Glutamatergic neuron (in vitro differentiated cells): Measurements from ENCODE around the gene MID2. TPM values are rescaled to one million over a fixed set of nuclear protein-coding genes. Genes with fewer than 3 reads are reported as not detected.
"Not testable (repeated sequence)": the region's sequence is repeated elsewhere in the genome, so short reads cannot be mapped to it uniquely, and the experiment has no call there.

ENCODE experiments used
- DNase-seq: peaks from one replicate; pipeline ENCODE4 v3.0.0; 2022
- H3K27ac Mint-ChIP-seq: one replicate; pipeline ENCODE4 v1.8.0; 2020; ENCODE audit warnings: mild to moderate bottlenecking, mixed read lengths, inconsistent platforms; ENCODE audit not compliant: unreplicated experiment
- H3K27me3 Mint-ChIP-seq: one replicate; pipeline ENCODE4 v1.8.0; 2020; ENCODE audit warnings: mild to moderate bottlenecking, moderate library complexity, mixed read lengths, inconsistent platforms; ENCODE audit not compliant: unreplicated experiment
- H3K36me3 Mint-ChIP-seq: one replicate; pipeline ENCODE4 v1.8.0; 2020; ENCODE audit warnings: mild to moderate bottlenecking, mixed read lengths, inconsistent platforms; ENCODE audit not compliant: unreplicated experiment
- H3K4me1 Mint-ChIP-seq: one replicate; pipeline ENCODE4 v1.8.0; 2020; ENCODE audit warnings: mild to moderate bottlenecking, low read depth, mixed read lengths, inconsistent platforms; ENCODE audit not compliant: unreplicated experiment
- H3K4me3 Mint-ChIP-seq: one replicate; pipeline ENCODE4 v1.8.0; 2020; ENCODE audit warnings: mild to moderate bottlenecking, mixed read lengths, inconsistent platforms; ENCODE audit not compliant: unreplicated experiment
- H3K9me3 Mint-ChIP-seq: one replicate; pipeline ENCODE4 v1.8.0; 2020; ENCODE audit warnings: mild to moderate bottlenecking, moderate library complexity, mixed read lengths, inconsistent platforms; ENCODE audit not compliant: unreplicated experiment
- total RNA-seq: library from RNA; stranded (reverse); fragmentation: NEBNext Ultra II Directional; extraction: Animal tissue kit (Norgen Biotek cat#: 25700); gene quantifications from one replicate; pipeline ENCODE4 v1.2.1, GENCODE V29; 2021; ENCODE audit not compliant: unreplicated experiment
- TF ChIP-seq, protein P1 (sequence below): fragments of 200-600 bp; sonication (generic); IDR thresholded peaks from one replicate; pipeline ENCODE4 v1.5.0; 2021; ENCODE audit not compliant: partially characterized antibody, unreplicated experiment

The MID2 gene
- total RNA-seq, 1 donor from 2014 or later, result 5.5 TPM

DNA sequence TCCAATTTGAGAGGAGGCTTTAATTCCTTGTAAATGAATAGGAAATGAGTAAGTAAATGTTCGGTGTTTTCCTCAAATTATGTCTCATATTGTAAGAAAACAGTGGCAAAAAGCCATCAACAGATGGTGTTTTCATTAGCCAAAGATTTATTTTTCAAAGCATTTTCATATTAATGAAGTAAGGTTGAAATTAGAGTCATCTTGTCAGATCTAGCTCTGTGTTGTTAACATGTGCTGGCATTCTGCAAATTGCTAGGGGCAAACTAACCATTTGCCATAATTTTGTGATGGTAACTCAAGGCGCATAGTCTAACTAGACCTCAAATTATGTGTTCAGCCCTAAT is 24.7 kb downstream of the MID2 start:
- H3K4me3 Mint-ChIP-seq, result no peak overlapping the region
- no peaks in the 10 kb centered on the region for H3K9me3 Mint-ChIP-seq
- no peak for DNase-seq
- H3K36me3 Mint-ChIP-seq, result no peaks in the 10 kb centered on the region
- no peaks in the 10 kb centered on the region for H3K4me1 Mint-ChIP-seq
- H3K27me3 Mint-ChIP-seq, result peaks cover 1% of the 10 kb centered on the region
- no peak overlapping the region for H3K27ac Mint-ChIP-seq
- TF ChIP-seq, protein P1, sequence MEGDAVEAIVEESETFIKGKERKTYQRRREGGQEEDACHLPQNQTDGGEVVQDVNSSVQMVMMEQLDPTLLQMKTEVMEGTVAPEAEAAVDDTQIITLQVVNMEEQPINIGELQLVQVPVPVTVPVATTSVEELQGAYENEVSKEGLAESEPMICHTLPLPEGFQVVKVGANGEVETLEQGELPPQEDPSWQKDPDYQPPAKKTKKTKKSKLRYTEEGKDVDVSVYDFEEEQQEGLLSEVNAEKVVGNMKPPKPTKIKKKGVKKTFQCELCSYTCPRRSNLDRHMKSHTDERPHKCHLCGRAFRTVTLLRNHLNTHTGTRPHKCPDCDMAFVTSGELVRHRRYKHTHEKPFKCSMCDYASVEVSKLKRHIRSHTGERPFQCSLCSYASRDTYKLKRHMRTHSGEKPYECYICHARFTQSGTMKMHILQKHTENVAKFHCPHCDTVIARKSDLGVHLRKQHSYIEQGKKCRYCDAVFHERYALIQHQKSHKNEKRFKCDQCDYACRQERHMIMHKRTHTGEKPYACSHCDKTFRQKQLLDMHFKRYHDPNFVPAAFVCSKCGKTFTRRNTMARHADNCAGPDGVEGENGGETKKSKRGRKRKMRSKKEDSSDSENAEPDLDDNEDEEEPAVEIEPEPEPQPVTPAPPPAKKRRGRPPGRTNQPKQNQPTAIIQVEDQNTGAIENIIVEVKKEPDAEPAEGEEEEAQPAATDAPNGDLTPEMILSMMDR, result no peak

DNA sequence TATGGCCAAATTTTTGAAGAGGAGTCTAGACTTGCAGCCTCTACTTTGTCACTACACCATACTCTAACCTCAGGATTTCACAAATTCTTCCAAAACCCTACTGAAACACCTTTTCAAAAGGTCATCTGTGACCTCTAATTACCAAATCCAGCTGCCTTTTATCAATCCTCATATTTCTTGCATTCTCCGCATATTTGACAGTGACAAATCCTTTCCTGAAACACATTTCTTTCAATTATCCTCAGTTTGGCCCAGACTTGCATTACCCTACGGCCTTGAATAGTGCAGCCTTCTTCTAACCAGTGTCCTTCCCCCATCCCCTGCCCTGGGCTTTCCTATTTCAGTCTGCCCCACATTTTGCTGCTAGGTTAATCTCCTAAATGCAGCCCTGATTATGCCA is 25.5 kb downstream of the MID2 start:
- TF ChIP-seq, protein P1, result no peak
- Mint-ChIP-seq H3K4me1 (no peaks in the 10 kb centered on the region), H3K27ac (no peak overlapping the region), H3K4me3 (no peak overlapping the region), H3K27me3 (peaks cover 1% of the 10 kb centered on the region), H3K9me3 (no peaks in the 10 kb centered on the region), H3K36me3 (no peaks in the 10 kb centered on the region)
- no peak for DNase-seq

DNA sequence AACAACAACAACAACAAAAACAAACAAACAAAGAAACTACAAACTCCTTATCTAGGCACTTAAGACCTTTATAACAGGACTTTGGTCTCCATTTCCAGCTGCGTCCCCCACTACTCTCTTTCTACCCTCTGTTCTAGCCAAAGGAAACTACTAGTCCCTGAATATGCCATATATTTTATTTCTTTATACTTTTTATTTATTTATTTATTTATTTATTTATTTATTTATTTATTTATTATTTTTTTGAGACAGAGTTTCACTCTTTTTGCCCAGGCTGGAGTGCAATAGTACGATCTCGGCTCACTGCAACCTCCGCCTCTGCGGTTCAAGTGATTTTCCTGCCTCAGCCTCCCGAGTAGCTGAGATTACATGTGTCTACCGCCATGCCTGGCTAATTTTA is 26.0 kb downstream of the MID2 start:
- H3K4me3 Mint-ChIP-seq, DNase-seq, H3K9me3 Mint-ChIP-seq, H3K36me3 Mint-ChIP-seq, H3K4me1 Mint-ChIP-seq, H3K27ac Mint-ChIP-seq, H3K27me3 Mint-ChIP-seq: not testable (repeated sequence)

DNA sequence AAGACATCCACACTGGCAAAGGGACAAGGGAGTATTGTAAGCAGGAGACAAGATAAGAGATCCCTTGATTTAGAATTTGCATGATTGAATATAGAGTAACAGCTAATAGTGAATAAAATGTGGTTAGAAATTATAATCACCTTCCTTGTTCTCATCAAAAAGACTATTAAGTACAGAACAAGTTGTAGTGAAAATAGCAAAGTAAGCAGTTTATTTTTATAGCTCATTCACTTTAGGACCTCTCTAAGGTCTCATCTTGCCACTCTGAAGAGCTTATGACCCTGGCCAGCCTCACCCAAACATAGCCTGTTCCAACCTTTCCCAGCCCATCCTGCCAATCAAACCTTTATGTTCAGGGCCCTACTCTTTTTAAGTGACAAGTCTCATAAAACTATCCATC is 30.6 kb downstream of the MID2 start:
- H3K9me3 Mint-ChIP-seq, result no peaks in the 10 kb centered on the region
- TF ChIP-seq, protein P1, result no peak
- no peaks in the 10 kb centered on the region for H3K36me3 Mint-ChIP-seq
- peaks cover under 1% of the 10 kb centered on the region for H3K27me3 Mint-ChIP-seq
- H3K4me1 Mint-ChIP-seq, result no peaks in the 10 kb centered on the region
- DNase-seq, result no peak
- no peak overlapping the region for H3K27ac Mint-ChIP-seq
- H3K4me3 Mint-ChIP-seq, result no peak overlapping the region

DNA sequence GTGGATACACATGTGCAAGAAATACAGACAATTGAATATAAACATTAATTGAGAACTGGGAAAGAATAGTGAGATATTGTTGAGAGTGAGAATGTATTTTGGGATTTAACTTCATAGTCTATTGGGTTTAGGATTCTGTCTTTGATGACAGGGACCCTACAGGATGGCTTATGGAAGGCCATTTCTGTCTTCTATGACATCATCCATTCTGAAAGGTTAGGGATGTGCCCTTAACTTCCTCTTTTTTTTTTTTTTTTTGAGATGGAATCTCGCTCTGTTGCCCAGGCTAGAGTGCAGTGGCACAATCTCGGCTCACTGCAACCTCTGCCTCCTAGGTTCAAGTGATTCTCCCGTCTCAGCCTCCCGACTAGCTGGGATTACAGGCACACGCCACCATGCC is 31.4 kb downstream of the MID2 start:
- not testable (repeated sequence) for DNase-seq, H3K9me3 Mint-ChIP-seq, H3K4me1 Mint-ChIP-seq, H3K36me3 Mint-ChIP-seq, H3K27me3 Mint-ChIP-seq, H3K27ac Mint-ChIP-seq, H3K4me3 Mint-ChIP-seq

DNA sequence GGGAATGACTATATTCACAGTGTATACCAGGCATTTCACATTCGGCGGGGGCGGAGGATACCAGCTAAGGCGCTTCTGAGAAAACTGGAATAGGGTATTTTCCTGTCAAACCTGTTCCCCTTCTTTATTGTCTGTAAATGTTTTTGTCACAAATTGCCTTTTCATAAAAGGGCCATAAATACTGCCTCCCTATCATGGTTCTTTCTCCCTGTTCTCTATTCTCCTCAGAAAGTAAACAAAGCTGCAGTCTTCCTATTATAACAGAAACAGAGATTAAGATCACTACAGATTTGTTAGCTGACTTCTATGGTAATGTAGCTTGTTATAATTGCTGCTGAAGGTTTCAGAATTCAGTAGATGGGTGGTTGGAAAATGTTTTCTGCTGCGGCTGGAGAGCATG is 32.2 kb downstream of the MID2 start:
- H3K36me3 Mint-ChIP-seq, result no peaks in the 10 kb centered on the region
- TF ChIP-seq, protein P1, result no peak

More for the DNA sequence above, 32.2 kb downstream of the MID2 start:
- Mint-ChIP-seq H3K4me3 (no peak overlapping the region), H3K9me3 (no peaks in the 10 kb centered on the region), H3K27ac (no peak overlapping the region), H3K4me1 (no peaks in the 10 kb centered on the region), H3K27me3 (no peaks in the 10 kb centered on the region)
- no peak for DNase-seq
